ENCODE results near the gene HBQ1.
"Not testable (repeated sequence)": the region's sequence is repeated elsewhere in the genome, so short reads cannot be mapped to it uniquely, and the experiment has no call there.

Gene HBQ1

GRCh38 chr16:159136-159849 is 21.0 kb upstream of the HBQ1 start:
- TF ChIP-seq MYC (IDR thresholded peaks at IDR 0.05; ENCODE audit: low read depth, low read length) (no peak), CTCF (IDR thresholded peaks at IDR 0.05; ENCODE audit: low read depth, low read length) (no peak), POLR2A (IDR thresholded peaks at IDR 0.05; ENCODE audit: extremely low read depth, insufficient read length) (no peak)
- TF ChIP-seq, protein P1, sequence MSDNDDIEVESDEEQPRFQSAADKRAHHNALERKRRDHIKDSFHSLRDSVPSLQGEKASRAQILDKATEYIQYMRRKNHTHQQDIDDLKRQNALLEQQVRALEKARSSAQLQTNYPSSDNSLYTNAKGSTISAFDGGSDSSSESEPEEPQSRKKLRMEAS (IDR thresholded peaks at IDR 0.05; ENCODE audit: low read depth, low read length), result no peak
- no peak for DNase-seq (ENCODE audit: low read depth)
- H3K4me3 ChIP-seq (ENCODE audit: low read depth, low read length), result no peak overlapping the region

- not testable (repeated sequence) for DNase-seq (ENCODE audit: low read depth); H3K4me3 ChIP-seq (ENCODE audit: low read depth, low read length)
Measured at GRCh38 chr16:160242-160641, 20.0 kb upstream of the HBQ1 start.

DNA sequence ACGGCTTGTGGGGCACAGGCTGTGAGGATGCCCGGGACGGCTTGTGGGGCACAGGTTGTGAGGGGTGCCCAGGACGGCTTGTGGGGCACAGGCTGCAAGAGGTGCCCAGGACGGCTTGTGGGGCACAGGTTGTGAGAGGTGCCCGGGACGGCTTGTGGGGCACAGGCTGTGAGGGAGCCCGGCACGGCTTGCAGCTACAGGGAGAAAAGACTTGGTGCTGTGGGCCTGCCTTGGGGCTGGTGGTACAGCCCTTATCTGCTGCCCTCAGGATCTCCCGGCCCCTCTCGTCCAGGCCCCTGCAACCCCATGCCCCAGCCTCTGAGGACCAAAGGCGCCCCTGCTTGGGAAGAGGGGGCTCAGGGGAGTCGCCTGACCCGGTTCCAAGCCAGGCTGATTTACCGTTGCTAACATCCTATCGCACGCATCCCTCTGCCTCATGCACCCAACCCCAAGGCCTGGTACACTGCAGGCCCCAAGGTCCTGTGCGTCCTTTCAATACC is 19.5 kb upstream of the HBQ1 start:
- no peak overlapping the region for H3K4me3 ChIP-seq (ENCODE audit: low read depth, low read length)
- DNase-seq (ENCODE audit: low read depth), result no peak
- TF ChIP-seq POLR2A (IDR thresholded peaks at IDR 0.05; ENCODE audit: extremely low read depth, insufficient read length) (no peak), CTCF (IDR thresholded peaks at IDR 0.05; ENCODE audit: low read depth, low read length) (no peak), MYC (IDR thresholded peaks at IDR 0.05; ENCODE audit: low read depth, low read length) (no peak)
- TF ChIP-seq, protein P1 (IDR thresholded peaks at IDR 0.05; ENCODE audit: low read depth, low read length), result no peak

DNA sequence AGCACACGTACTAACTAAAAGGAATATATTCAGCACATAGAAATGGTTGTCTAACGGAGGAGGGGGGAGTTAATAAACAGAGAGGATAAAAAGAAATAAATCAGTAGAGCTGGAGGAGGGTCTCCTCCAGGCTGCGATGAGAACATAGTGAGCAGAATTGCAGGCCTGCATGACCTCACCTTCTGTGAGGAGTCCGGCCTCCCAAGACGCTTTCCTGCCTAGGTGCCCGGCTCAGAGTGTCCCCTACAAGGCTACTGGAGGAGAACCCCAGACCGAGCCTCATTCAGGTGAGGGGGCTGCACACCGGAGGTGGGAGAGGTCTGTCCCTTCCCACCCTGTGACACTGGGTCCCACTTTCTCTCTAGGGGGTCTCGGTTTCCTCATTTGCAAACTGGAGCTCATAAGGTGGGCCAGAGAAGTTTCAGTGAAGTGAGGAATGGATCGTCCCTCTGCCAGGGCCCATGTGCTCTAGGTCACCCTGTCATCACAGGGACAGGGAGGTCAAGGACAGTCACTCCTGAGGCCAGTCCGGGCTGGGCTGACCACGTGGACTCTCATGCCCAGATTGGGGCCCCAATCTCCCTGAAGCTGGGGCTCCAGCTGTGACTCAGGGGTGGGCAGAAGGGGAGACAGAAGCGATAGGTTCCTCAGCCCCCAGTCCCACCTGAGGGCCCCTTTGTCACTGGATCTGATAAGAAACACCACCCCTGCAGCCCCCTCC is 17.8 kb upstream of the HBQ1 start:
- no peak for TF ChIP-seq POLR2A (IDR thresholded peaks at IDR 0.05; ENCODE audit: extremely low read depth, insufficient read length)
- H3K4me3 ChIP-seq (ENCODE audit: low read depth, low read length), result no peak overlapping the region

DNA sequence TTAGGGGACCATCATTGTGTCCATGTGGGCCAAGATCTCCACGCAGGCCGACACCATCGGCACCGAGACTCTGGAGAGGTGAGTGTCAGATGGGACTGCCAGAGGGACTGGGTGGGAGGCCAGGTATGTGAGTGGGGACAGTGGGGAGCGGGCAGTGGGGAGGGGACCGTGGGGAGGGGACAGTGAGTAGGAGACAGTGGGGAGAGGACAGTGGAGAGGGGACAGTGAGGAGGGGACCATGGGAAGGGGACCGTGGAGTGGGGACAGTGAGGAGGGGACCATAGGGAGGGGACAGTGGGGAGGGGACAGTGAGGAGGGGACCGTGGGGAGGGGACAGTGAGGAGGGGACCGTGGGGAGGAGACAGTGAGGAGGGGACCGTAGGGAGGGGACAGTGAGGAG is 17.1 kb upstream of the HBQ1 start:
- not testable (repeated sequence) for DNase-seq (ENCODE audit: low read depth)

More for the DNA sequence above, 17.8 kb upstream of the HBQ1 start:
- no peak for DNase-seq (ENCODE audit: low read depth)

GRCh38 chr16:163696-164095 is 16.6 kb upstream of the HBQ1 start:
- not testable (repeated sequence) for DNase-seq (ENCODE audit: low read depth)

More for the DNA sequence above, 17.1 kb upstream of the HBQ1 start:
- H3K4me3 ChIP-seq (ENCODE audit: low read depth, low read length), result not testable (repeated sequence)

DNA sequence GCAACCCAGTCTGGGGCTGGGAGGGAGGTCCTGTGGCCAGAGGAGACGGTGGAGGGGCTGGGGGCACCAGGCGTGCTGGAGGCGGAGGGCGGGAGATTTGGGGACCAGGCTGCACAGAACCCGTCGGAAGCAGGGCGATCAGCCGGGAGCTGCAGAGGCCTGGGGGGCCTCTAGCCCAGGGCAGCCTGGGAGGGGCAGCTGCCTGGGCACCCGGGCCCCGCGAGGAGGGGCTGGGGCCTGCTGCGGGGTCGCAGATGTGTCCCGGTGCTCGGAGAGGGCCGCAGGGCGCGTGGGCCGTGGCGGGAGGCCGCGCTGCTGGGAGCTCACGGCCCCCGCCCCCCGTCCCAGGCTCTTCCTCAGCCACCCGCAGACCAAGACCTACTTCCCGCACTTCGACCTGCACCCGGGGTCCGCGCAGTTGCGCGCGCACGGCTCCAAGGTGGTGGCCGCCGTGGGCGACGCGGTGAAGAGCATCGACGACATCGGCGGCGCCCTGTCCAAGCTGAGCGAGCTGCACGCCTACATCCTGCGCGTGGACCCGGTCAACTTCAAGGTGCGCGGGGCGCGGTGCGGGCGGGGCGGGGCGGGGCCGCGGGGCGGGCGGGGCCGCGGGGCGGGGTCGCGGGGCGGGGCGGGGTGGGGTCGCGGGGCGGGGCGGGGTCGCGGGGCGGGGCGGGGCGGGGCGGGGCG is 16.0 kb upstream of the HBQ1 start:
- not testable (repeated sequence) for DNase-seq (ENCODE audit: low read depth); H3K4me3 ChIP-seq (ENCODE audit: low read depth, low read length)

More at GRCh38 chr16:163696-164095, 16.6 kb upstream of the HBQ1 start:
- H3K4me3 ChIP-seq (ENCODE audit: low read depth, low read length), result not testable (repeated sequence)

GRCh38 chr16:164827-165538 is 15.3 kb upstream of the HBQ1 start:
- no peak for DNase-seq (ENCODE audit: low read depth)
- TF ChIP-seq CTCF (IDR thresholded peaks at IDR 0.05; ENCODE audit: low read depth, low read length) (no peak), MYC (IDR thresholded peaks at IDR 0.05; ENCODE audit: low read depth, low read length) (no peak), POLR2A (IDR thresholded peaks at IDR 0.05; ENCODE audit: extremely low read depth, insufficient read length) (no peak)
- TF ChIP-seq, protein P1 (IDR thresholded peaks at IDR 0.05; ENCODE audit: low read depth, low read length), result no peak
- no peak overlapping the region for H3K4me3 ChIP-seq (ENCODE audit: low read depth, low read length)

Data from NB4 (cell line).